ENCODE results near the gene PRRT4.

DNA sequence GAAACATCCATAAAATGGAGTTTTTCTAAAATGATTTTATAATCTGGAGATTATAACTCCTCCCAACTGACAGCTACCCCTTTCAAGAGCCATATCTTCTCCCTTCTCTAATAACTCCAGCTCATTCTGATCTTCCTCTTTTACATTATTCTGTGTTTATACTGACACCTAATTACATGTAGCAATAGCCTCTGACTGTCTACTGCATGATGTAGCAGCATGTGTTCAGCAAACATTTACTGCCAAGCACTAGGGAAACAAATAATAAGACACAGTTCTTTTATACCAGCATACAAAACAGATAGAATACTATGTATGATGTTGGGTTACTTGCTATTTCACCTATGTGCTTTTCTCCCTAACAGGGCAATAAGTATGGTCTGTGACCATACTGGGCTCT is 38.5 kb downstream of the PRRT4 start:
- TF ChIP-seq POLR2A (IDR thresholded peaks at IDR 0.05; ENCODE audit: low read depth) (no peak), POLR2AphosphoS5 (IDR thresholded peaks at IDR 0.05) (no peak), EP300 (IDR thresholded peaks at IDR 0.05) (no peak)
- TF ChIP-seq, protein P1, sequence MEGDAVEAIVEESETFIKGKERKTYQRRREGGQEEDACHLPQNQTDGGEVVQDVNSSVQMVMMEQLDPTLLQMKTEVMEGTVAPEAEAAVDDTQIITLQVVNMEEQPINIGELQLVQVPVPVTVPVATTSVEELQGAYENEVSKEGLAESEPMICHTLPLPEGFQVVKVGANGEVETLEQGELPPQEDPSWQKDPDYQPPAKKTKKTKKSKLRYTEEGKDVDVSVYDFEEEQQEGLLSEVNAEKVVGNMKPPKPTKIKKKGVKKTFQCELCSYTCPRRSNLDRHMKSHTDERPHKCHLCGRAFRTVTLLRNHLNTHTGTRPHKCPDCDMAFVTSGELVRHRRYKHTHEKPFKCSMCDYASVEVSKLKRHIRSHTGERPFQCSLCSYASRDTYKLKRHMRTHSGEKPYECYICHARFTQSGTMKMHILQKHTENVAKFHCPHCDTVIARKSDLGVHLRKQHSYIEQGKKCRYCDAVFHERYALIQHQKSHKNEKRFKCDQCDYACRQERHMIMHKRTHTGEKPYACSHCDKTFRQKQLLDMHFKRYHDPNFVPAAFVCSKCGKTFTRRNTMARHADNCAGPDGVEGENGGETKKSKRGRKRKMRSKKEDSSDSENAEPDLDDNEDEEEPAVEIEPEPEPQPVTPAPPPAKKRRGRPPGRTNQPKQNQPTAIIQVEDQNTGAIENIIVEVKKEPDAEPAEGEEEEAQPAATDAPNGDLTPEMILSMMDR (IDR thresholded peaks at IDR 0.05): no peak
